22Rv1 (cell line): ENCODE data around the gene GART.

Experiments
- H3K27ac ChIP-seq: fragments of 450-650 bp; 2 replicates; pipeline ENCODE4 v1.5.1; 2017
- CTCF ChIP-seq: fragments of 450-650 bp; IDR thresholded peaks from 2 replicates; pipeline ENCODE4 v1.5.1; 2017; ENCODE audit warnings: mild to moderate bottlenecking
- ZFX ChIP-seq: fragments of 450-650 bp; IDR thresholded peaks from 2 replicates; pipeline ENCODE4 v1.6.1; 2017; ENCODE audit warnings: antibody characterized with exemption, borderline replicate concordance

The GART gene

GRCh38 chr21:33541756-33542639 is at the start of gene GART:
TSS of gene GART (minus strand) at chr21:33542117. CDS start at chr21:33539315, 2,802 bp downstream.
- H3K27ac ChIP-seq: peak within 1 kb of the TSS; percentile 99
- TF ChIP-seq CTCF: no peak
- TF ChIP-seq ZFX: no peak

- H3K27ac ChIP-seq: peak within 1 kb of the TSS; percentile 80
- TF ChIP-seq CTCF (no peak), ZFX (no peak)
Observed at GRCh38 chr21:33588485-33589335, 46.8 kb upstream of the GART start, which contains the start of gene DONSON. TSS of gene DONSON (minus strand) at chr21:33588684. CDS start at chr21:33588641, 43 bp downstream.

- TF ChIP-seq CTCF: peak; percentile 13; the same call in 1 of the 2 replicates
- no peak for TF ChIP-seq ZFX
- peak overlapping the region; percentile 80 for H3K27ac ChIP-seq
Observed at GRCh38 chr21:33587792-33588484, 46.0 kb upstream of the GART start.

GRCh38 chr21:33586927-33587326 is 45.0 kb upstream of the GART start:
- TF ChIP-seq CTCF (no peak), ZFX (no peak)
- H3K27ac ChIP-seq: no peak overlapping the region

- H3K27ac ChIP-seq: no peak overlapping the region
- TF ChIP-seq CTCF (no peak), ZFX (no peak)
Observed at GRCh38 chr21:33584455-33584854, 42.5 kb upstream of the GART start.

- TF ChIP-seq CTCF (no peak), ZFX (no peak)
- peak overlapping the region; percentile 55 for H3K27ac ChIP-seq
Observed at GRCh38 chr21:33578959-33579542, 37.1 kb upstream of the GART start.
